HepG2 (cell line): Measurements from ENCODE around the gene CEBPB. TPM values are rescaled to one million over a fixed set of nuclear protein-coding genes. Genes with fewer than 3 reads are reported as not detected.
A peak's percentile ranks its signal among the peaks of the same experiment; 100 is the strongest.

Experiments
- ARID2 ChIP-seq: sonication (generic); formaldehyde crosslinking; IDR thresholded peaks from 2 replicates; pipeline ENCODE4 v1.8.1; 2022; ENCODE audit warnings: mild to moderate bottlenecking, missing genetic modification reagents, borderline replicate concordance
- CEBPB ChIP-seq: IDR thresholded peaks from 2 replicates; pipeline ENCODE4 v1.6.1; 2011; ENCODE audit warnings: low read depth, low read length, improper control_type of control experiment, borderline replicate concordance
- FOXO1 ChIP-seq: sonication (generic); formaldehyde crosslinking; IDR thresholded peaks from 2 replicates; pipeline ENCODE4 v1.4.0; 2020; ENCODE audit warnings: missing genetic modification reagents
- FUBP1 ChIP-seq: sonication (generic); formaldehyde crosslinking; IDR thresholded peaks from 2 replicates; pipeline ENCODE4 v1.5.1; 2020; ENCODE audit warnings: missing genetic modification reagents, mild to moderate bottlenecking, borderline replicate concordance
- ISL2 ChIP-seq: sonication (generic); formaldehyde crosslinking; IDR thresholded peaks from 2 replicates; pipeline ENCODE4 v1.5.0; 2020; ENCODE audit warnings: missing genetic modification reagents
- MAFF ChIP-seq: IDR thresholded peaks from 2 replicates; pipeline ENCODE4 v1.6.1; 2011; ENCODE audit warnings: low read depth, low read length, improper control_type of control experiment
- MBD4 ChIP-seq: IDR thresholded peaks from 2 replicates; pipeline ENCODE4 v1.6.1; 2012; ENCODE audit warnings: low read length, inconsistent platforms, borderline replicate concordance
- MED1 ChIP-seq: sonication (generic); formaldehyde crosslinking; IDR thresholded peaks from 2 replicates; pipeline ENCODE4 v1.4.0; 2020; ENCODE audit warnings: missing genetic modification reagents
- PITX1 ChIP-seq: sonication (generic); formaldehyde crosslinking; IDR thresholded peaks from 2 replicates; pipeline ENCODE4 v1.5.1; 2020; ENCODE audit warnings: mild to moderate bottlenecking, missing genetic modification reagents
- PRPF4 ChIP-seq: fragments of 200-400 bp; formaldehyde crosslinking; IDR thresholded peaks from 2 replicates; pipeline ENCODE4 v1.6.1; 2016; ENCODE audit warnings: low read length, low read depth; ENCODE audit not compliant: poor library complexity, severe bottlenecking
- RBM22 ChIP-seq: fragments of 200-400 bp; formaldehyde crosslinking; optimal IDR thresholded peaks from 2 replicates; pipeline ENCODE3; 2017; ENCODE audit warnings: mild to moderate bottlenecking, low read length, moderate library complexity
- SIN3A ChIP-seq: IDR thresholded peaks from 2 replicates; pipeline ENCODE4 v1.6.1; 2011; ENCODE audit warnings: low read depth, mild to moderate bottlenecking, control low read depth, low read length, borderline replicate concordance
- SOX6 ChIP-seq, 2 experiments: fragments of 450-650 bp in 1 of 2; sonication (generic) in 1 of 2; formaldehyde crosslinking in 1 of 2; IDR thresholded peaks; 2 replicates each; pipeline versions ENCODE4 v1.4.0 to v1.6.1; 2017 to 2020; ENCODE audit warnings: antibody characterized with exemption in 1 of 2, mild to moderate bottlenecking in 1 of 2, missing genetic modification reagents in 1 of 2
- ZC3H4 ChIP-seq: sonication (generic); formaldehyde crosslinking; IDR thresholded peaks from 2 replicates; pipeline ENCODE4 v1.4.0; 2020; ENCODE audit warnings: missing genetic modification reagents, borderline replicate concordance
- ZNF350 ChIP-seq: sonication (generic); formaldehyde crosslinking; IDR thresholded peaks from 2 replicates; pipeline ENCODE4 v1.4.0; 2020; ENCODE audit warnings: mild to moderate bottlenecking, low read depth, missing genetic modification reagents, borderline replicate concordance
- ZNF614 ChIP-seq: IDR thresholded peaks from 2 replicates; pipeline ENCODE4 v1.6.1; 2018; ENCODE audit warnings: missing biosample characterization, missing genetic modification reagents, inconsistent platforms, borderline replicate concordance
- ZNF691 ChIP-seq: sonication (generic); formaldehyde crosslinking; IDR thresholded peaks from 2 replicates; pipeline ENCODE4 v1.4.0; 2020; ENCODE audit warnings: missing genetic modification reagents, low read depth, mild to moderate bottlenecking, borderline replicate concordance
- ZNF781 ChIP-seq: sonication (generic); formaldehyde crosslinking; IDR thresholded peaks from 2 replicates; pipeline ENCODE4 v1.5.1; 2020; ENCODE audit warnings: borderline replicate concordance, mild to moderate bottlenecking, missing genetic modification reagents; ENCODE audit errors: not compliant biosample characterization
- polyA plus RNA-seq, 8 experiments: library from polyadenylated mRNA; depleted of rRNA in 3 of 8; stranded (reverse) in 7 of 8; unstranded in 1 of 8; fragments of >200 nt; fragmentation: Illumina TruSeq in 4 of 8; extraction: Trizol in 4 of 8; gene quantifications; 2 replicates each; pipeline versions ENCODE4 v1.2.1 to v1.2.3, GENCODE V29; 2011 to 2016; ENCODE audit warnings: low read depth in 4 of 8, missing spikeins in 1 of 8, mixed read lengths in 1 of 8; ENCODE audit not compliant: insufficient read depth in 1 of 8
- total RNA-seq, 5 experiments: library from RNA; depleted of rRNA; stranded (reverse); fragments of >200 nt; fragmentation: Illumina TruSeq; extraction: Trizol; gene quantifications; 2 replicates each; pipeline ENCODE4 v1.2.3, GENCODE V29; 2016; ENCODE audit warnings: low read depth in 1 of 5
- TF ChIP-seq, protein P1 (sequence below): sonication (generic); formaldehyde crosslinking; IDR thresholded peaks from 2 replicates; pipeline ENCODE4 v1.4.0; 2020; ENCODE audit warnings: missing genetic modification reagents
- TF ChIP-seq, protein P2 (sequence below): sonication (generic); formaldehyde crosslinking; IDR thresholded peaks from 2 replicates; pipeline ENCODE4 v1.5.0; 2020; ENCODE audit warnings: missing genetic modification reagents
- TF ChIP-seq, protein P3 (sequence below): sonication (generic); formaldehyde crosslinking; IDR thresholded peaks from 2 replicates; pipeline ENCODE4 v1.5.0; 2020; ENCODE audit warnings: mild to moderate bottlenecking, missing genetic modification reagents

Gene CEBPB
- total and polyA plus RNA-seq, 2 of the 13 experiments (the other 11 are each of a cell fraction or from before 2014, with no cell fraction given) = 18.5 to 28.2 TPM

DNA sequence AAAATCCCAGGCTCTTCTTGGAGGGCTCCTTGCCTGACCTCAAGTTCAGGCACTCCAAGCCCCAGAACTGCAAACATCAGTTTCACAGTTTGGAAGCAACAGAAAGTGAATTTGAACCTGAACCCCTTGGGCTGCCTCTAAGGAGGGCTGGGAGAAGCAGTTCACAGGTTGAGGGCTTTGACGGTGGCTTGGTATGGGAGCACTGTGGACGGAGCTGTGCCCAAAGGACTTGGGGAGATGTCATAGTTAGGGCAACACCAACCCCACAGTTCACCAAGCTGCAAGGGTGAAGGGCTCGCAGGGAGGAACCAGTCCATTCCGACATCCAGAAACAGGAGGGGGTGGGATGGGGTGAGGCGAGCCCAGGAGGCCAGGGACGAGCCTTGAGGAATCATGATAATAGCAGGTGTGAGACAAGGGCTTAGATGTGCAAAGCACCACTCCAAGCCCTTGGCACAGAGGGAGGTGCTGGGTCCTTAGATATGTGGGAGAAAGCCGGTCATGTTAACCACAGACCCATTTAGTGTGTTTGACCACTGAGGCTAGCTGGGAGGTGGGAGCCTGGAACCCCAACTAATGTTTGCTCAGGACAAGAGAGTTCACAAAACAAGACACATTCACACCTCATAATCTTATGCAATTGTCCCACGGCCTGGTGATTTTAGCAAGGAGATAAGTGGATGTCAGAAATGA is 4.3 kb downstream of the CEBPB start (continued):
- TF ChIP-seq SOX6 (IDR thresholded peaks at IDR 0.05) (no peak), SOX6 (CRISPR knock-in tag; IDR thresholded peaks at IDR 0.05) (peak; percentile 46; the same call in 1 of the 2 replicates), MBD4 (peak; percentile 15; the same call in 1 of the 2 replicates), FUBP1 (CRISPR knock-in tag) (0 out of 2 replicates have a peak, but pooled peaks have one; percentile 54), ZNF350 (CRISPR knock-in tag) (peak; percentile 57), PITX1 (CRISPR knock-in tag) (peak; percentile 8; the same call in 1 of the 2 replicates), RBM22 (peak; percentile 80), PRPF4 (no peak), ZNF614 (CRISPR knock-in tag) (0 out of 2 replicates have a peak, but pooled peaks have one; percentile 8), ZC3H4 (peak; percentile 44; the same call in 1 of the 2 replicates), ISL2 (peak; percentile 34; the same call in 1 of the 2 replicates), CEBPB (0 out of 2 replicates have a peak, but pooled peaks have one; percentile 0), MAFF (no peak), FOXO1 (no peak), MED1 (CRISPR knock-in tag) (peak; percentile 39; the same call in 1 of the 2 replicates), SIN3A (peak; percentile 23; the same call in 1 of the 2 replicates), ZNF691 (CRISPR knock-in tag) (peak; percentile 97), ZNF781 (CRISPR knock-in tag) (peak; percentile 85), ARID2 (peak; percentile 54; the same call in 1 of the 2 replicates)
- TF ChIP-seq, protein P1, sequence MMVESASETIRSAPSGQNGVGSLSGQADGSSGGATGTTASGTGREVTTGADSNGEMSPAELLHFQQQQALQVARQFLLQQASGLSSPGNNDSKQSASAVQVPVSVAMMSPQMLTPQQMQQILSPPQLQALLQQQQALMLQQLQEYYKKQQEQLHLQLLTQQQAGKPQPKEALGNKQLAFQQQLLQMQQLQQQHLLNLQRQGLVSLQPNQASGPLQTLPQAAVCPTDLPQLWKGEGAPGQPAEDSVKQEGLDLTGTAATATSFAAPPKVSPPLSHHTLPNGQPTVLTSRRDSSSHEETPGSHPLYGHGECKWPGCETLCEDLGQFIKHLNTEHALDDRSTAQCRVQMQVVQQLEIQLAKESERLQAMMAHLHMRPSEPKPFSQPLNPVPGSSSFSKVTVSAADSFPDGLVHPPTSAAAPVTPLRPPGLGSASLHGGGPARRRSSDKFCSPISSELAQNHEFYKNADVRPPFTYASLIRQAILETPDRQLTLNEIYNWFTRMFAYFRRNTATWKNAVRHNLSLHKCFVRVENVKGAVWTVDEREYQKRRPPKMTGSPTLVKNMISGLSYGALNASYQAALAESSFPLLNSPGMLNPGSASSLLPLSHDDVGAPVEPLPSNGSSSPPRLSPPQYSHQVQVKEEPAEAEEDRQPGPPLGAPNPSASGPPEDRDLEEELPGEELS = no peak
- TF ChIP-seq, protein P2, sequence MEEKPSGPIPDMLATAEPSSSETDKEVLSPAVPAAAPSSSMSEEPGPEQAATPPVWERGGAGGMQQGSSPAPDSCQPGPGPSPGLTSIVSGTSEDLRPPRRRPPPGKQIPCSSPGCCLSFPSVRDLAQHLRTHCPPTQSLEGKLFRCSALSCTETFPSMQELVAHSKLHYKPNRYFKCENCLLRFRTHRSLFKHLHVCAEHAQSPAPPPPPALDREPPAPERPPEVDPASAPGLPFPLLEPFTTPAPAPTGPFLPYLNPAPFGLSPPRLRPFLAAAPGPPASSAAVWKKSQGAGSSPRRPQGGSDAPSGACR (CRISPR knock-in tag) = no peak
- TF ChIP-seq, protein P3, sequence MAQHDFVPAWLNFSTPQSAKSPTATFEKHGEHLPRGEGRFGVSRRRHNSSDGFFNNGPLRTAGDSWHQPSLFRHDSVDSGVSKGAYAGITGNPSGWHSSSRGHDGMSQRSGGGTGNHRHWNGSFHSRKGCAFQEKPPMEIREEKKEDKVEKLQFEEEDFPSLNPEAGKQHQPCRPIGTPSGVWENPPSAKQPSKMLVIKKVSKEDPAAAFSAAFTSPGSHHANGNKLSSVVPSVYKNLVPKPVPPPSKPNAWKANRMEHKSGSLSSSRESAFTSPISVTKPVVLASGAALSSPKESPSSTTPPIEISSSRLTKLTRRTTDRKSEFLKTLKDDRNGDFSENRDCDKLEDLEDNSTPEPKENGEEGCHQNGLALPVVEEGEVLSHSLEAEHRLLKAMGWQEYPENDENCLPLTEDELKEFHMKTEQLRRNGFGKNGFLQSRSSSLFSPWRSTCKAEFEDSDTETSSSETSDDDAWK (CRISPR knock-in tag) = no peak
